ENCODE measurements around the gene DPYD. TPM values are rescaled to one million over a fixed set of nuclear protein-coding genes. Genes with fewer than 3 reads are reported as not detected.

DPYD gene
- total RNA-seq, 1 experiment from 2014 or later, result 0.46 TPM

DNA sequence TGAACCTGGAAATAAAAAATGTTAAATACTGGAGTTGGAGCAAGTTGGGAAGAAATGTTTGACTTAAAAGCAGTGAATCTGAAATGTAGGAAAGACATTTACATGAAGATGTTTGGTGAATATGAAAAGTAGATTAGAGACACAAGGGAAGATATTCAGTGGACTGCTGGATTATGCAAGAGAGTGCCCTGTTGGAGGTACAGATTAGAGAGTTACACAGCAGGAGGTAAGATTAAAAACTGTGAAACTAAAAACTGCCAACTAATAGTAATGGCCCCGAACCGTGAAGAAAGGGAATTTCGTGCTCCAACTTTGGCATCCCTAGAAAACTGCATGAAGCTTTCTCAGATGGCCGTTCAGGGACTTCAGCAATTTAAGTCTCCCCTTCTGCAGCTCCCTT, 375.4 kb downstream of the DPYD start:
- DNase-seq (ENCODE audit: low spot score), result no peak
- no peaks in the 10 kb centered on the region for H3K27me3 Mint-ChIP-seq (ENCODE audit: low read depth)
- H3K36me3 Mint-ChIP-seq, result no peaks in the 10 kb centered on the region
- no peak for TF ChIP-seq ZBTB21 (CRISPR knock-in tag; IDR thresholded peaks at IDR 0.05; ENCODE audit: borderline replicate concordance)
- no peak for TF ChIP-seq ZNF396 (CRISPR knock-in tag; IDR thresholded peaks at IDR 0.05; ENCODE audit: borderline replicate concordance)
- no peak for TF ChIP-seq IRF2 (CRISPR knock-in tag; IDR thresholded peaks at IDR 0.05; ENCODE audit: borderline replicate concordance, low read depth)
- no peak for TF ChIP-seq RELA (CRISPR knock-in tag; IDR thresholded peaks at IDR 0.05; ENCODE audit: borderline replicate concordance)
- TF ChIP-seq, protein P1, sequence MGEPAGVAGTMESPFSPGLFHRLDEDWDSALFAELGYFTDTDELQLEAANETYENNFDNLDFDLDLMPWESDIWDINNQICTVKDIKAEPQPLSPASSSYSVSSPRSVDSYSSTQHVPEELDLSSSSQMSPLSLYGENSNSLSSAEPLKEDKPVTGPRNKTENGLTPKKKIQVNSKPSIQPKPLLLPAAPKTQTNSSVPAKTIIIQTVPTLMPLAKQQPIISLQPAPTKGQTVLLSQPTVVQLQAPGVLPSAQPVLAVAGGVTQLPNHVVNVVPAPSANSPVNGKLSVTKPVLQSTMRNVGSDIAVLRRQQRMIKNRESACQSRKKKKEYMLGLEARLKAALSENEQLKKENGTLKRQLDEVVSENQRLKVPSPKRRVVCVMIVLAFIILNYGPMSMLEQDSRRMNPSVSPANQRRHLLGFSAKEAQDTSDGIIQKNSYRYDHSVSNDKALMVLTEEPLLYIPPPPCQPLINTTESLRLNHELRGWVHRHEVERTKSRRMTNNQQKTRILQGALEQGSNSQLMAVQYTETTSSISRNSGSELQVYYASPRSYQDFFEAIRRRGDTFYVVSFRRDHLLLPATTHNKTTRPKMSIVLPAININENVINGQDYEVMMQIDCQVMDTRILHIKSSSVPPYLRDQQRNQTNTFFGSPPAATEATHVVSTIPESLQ (CRISPR knock-in tag; IDR thresholded peaks at IDR 0.05), result no peak
- TF ChIP-seq, protein P2, sequence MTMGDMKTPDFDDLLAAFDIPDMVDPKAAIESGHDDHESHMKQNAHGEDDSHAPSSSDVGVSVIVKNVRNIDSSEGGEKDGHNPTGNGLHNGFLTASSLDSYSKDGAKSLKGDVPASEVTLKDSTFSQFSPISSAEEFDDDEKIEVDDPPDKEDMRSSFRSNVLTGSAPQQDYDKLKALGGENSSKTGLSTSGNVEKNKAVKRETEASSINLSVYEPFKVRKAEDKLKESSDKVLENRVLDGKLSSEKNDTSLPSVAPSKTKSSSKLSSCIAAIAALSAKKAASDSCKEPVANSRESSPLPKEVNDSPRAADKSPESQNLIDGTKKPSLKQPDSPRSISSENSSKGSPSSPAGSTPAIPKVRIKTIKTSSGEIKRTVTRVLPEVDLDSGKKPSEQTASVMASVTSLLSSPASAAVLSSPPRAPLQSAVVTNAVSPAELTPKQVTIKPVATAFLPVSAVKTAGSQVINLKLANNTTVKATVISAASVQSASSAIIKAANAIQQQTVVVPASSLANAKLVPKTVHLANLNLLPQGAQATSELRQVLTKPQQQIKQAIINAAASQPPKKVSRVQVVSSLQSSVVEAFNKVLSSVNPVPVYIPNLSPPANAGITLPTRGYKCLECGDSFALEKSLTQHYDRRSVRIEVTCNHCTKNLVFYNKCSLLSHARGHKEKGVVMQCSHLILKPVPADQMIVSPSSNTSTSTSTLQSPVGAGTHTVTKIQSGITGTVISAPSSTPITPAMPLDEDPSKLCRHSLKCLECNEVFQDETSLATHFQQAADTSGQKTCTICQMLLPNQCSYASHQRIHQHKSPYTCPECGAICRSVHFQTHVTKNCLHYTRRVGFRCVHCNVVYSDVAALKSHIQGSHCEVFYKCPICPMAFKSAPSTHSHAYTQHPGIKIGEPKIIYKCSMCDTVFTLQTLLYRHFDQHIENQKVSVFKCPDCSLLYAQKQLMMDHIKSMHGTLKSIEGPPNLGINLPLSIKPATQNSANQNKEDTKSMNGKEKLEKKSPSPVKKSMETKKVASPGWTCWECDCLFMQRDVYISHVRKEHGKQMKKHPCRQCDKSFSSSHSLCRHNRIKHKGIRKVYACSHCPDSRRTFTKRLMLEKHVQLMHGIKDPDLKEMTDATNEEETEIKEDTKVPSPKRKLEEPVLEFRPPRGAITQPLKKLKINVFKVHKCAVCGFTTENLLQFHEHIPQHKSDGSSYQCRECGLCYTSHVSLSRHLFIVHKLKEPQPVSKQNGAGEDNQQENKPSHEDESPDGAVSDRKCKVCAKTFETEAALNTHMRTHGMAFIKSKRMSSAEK (CRISPR knock-in tag; IDR thresholded peaks at IDR 0.05; ENCODE audit: borderline replicate concordance), result no peak
- TF ChIP-seq, protein P3, sequence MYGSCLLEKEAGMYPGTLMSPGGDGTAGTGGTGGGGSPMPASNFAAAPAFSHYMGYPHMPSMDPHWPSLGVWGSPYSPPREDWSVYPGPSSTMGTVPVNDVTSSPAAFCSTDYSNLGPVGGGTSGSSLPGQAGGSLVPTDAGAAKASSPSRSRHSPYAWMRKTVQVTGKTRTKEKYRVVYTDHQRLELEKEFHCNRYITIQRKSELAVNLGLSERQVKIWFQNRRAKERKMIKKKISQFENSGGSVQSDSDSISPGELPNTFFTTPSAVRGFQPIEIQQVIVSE (CRISPR knock-in tag; IDR thresholded peaks at IDR 0.05; ENCODE audit: borderline replicate concordance), result no peak
- TF ChIP-seq EMX1 (CRISPR knock-in tag; IDR thresholded peaks at IDR 0.05), result no peak
- TF ChIP-seq, protein P4, sequence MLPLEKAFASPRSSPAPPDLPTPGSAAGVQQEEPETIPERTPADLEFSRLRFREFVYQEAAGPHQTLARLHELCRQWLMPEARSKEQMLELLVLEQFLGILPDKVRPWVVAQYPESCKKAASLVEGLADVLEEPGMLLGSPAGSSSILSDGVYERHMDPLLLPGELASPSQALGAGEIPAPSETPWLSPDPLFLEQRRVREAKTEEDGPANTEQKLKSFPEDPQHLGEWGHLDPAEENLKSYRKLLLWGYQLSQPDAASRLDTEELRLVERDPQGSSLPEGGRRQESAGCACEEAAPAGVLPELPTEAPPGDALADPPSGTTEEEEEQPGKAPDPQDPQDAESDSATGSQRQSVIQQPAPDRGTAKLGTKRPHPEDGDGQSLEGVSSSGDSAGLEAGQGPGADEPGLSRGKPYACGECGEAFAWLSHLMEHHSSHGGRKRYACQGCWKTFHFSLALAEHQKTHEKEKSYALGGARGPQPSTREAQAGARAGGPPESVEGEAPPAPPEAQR (CRISPR knock-in tag; IDR thresholded peaks at IDR 0.05), result no peak
- TF ChIP-seq, protein P5, sequence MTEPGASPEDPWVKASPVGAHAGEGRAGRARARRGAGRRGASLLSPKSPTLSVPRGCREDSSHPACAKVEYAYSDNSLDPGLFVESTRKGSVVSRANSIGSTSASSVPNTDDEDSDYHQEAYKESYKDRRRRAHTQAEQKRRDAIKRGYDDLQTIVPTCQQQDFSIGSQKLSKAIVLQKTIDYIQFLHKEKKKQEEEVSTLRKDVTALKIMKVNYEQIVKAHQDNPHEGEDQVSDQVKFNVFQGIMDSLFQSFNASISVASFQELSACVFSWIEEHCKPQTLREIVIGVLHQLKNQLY (CRISPR knock-in tag; IDR thresholded peaks at IDR 0.05), result no peak
- no peak for TF ChIP-seq SMAD3 (CRISPR knock-in tag; IDR thresholded peaks at IDR 0.05; ENCODE audit: borderline replicate concordance)
- TF ChIP-seq ZNF232 (CRISPR knock-in tag; IDR thresholded peaks at IDR 0.05), result no peak
- no peak for TF ChIP-seq MXD4 (CRISPR knock-in tag; IDR thresholded peaks at IDR 0.05; ENCODE audit: borderline replicate concordance)
- no peak for TF ChIP-seq OVOL2 (CRISPR knock-in tag; IDR thresholded peaks at IDR 0.05; ENCODE audit: borderline replicate concordance)
- no peak for TF ChIP-seq ZNF416 (CRISPR knock-in tag; IDR thresholded peaks at IDR 0.05)
- TF ChIP-seq, protein P6, sequence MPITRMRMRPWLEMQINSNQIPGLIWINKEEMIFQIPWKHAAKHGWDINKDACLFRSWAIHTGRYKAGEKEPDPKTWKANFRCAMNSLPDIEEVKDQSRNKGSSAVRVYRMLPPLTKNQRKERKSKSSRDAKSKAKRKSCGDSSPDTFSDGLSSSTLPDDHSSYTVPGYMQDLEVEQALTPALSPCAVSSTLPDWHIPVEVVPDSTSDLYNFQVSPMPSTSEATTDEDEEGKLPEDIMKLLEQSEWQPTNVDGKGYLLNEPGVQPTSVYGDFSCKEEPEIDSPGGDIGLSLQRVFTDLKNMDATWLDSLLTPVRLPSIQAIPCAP (CRISPR knock-in tag; IDR thresholded peaks at IDR 0.05), result no peak
- no peak for TF ChIP-seq FOXP1 (CRISPR knock-in tag; IDR thresholded peaks at IDR 0.05; ENCODE audit: borderline replicate concordance)
- TF ChIP-seq, protein P7, sequence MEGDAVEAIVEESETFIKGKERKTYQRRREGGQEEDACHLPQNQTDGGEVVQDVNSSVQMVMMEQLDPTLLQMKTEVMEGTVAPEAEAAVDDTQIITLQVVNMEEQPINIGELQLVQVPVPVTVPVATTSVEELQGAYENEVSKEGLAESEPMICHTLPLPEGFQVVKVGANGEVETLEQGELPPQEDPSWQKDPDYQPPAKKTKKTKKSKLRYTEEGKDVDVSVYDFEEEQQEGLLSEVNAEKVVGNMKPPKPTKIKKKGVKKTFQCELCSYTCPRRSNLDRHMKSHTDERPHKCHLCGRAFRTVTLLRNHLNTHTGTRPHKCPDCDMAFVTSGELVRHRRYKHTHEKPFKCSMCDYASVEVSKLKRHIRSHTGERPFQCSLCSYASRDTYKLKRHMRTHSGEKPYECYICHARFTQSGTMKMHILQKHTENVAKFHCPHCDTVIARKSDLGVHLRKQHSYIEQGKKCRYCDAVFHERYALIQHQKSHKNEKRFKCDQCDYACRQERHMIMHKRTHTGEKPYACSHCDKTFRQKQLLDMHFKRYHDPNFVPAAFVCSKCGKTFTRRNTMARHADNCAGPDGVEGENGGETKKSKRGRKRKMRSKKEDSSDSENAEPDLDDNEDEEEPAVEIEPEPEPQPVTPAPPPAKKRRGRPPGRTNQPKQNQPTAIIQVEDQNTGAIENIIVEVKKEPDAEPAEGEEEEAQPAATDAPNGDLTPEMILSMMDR (IDR thresholded peaks at IDR 0.05), result no peak
- TF ChIP-seq, protein P8, sequence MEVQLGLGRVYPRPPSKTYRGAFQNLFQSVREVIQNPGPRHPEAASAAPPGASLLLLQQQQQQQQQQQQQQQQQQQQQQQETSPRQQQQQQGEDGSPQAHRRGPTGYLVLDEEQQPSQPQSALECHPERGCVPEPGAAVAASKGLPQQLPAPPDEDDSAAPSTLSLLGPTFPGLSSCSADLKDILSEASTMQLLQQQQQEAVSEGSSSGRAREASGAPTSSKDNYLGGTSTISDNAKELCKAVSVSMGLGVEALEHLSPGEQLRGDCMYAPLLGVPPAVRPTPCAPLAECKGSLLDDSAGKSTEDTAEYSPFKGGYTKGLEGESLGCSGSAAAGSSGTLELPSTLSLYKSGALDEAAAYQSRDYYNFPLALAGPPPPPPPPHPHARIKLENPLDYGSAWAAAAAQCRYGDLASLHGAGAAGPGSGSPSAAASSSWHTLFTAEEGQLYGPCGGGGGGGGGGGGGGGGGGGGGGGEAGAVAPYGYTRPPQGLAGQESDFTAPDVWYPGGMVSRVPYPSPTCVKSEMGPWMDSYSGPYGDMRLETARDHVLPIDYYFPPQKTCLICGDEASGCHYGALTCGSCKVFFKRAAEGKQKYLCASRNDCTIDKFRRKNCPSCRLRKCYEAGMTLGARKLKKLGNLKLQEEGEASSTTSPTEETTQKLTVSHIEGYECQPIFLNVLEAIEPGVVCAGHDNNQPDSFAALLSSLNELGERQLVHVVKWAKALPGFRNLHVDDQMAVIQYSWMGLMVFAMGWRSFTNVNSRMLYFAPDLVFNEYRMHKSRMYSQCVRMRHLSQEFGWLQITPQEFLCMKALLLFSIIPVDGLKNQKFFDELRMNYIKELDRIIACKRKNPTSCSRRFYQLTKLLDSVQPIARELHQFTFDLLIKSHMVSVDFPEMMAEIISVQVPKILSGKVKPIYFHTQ (CRISPR knock-in tag; IDR thresholded peaks at IDR 0.05), result no peak
- TF ChIP-seq TP53 (CRISPR knock-in tag; IDR thresholded peaks at IDR 0.05), result no peak
- ChIA-PET CTCF (no interaction called here), POLR2A (no interaction called here)
- H3K4me3 Mint-ChIP-seq, result no peak overlapping the region
- peaks cover 7% of the 10 kb centered on the region; the same call in 1 of the 2 replicates for H3K4me1 Mint-ChIP-seq
- no peaks in the 10 kb centered on the region for H3K9me3 Mint-ChIP-seq
- ATAC-seq, result no peak
- H3K27ac Mint-ChIP-seq, result no peak overlapping the region

Data from WTC11 (cell line).